SK-N-SH (cell line): ENCODE measurements around the gene TMEM98. TPM values are rescaled to one million over a fixed set of nuclear protein-coding genes. Genes with fewer than 3 reads are reported as not detected.

Experiments used
- CTCF ChIA-PET: fragments of 300-600, 350-600 bp; formaldehyde crosslinking; extraction: SDS; loops from one replicate; lab custom pipeline; 2021; lab: Yijun Ruan, JAX
- POLR2A ChIA-PET: fragments of 350-600 bp; sonication (Branson Sonifier 250); formaldehyde crosslinking; extraction: SDS; loops from one replicate; lab custom pipeline; 2020; ENCODE audit warnings: antibody characterized with exemption, inconsistent platforms; lab: Yijun Ruan, JAX
- DNase-seq: peaks from one replicate; pipeline ENCODE4 v3.0.0; 2012
- H2AFZ ChIP-seq: fragments of 200-600 bp; sonication (generic); 2 replicates; pipeline ENCODE4 v1.8.1; 2016; ENCODE audit warnings: antibody characterized with exemption, mild to moderate bottlenecking, low read depth
- H3F3A ChIP-seq: fragments of 200-600 bp; sonication (generic); replicated peaks from 2 replicates; pipeline ENCODE3; 2016; ENCODE audit warnings: antibody characterized with exemption, mild to moderate bottlenecking; ENCODE audit not compliant: insufficient read depth
- H3K27ac ChIP-seq, 2 experiments: fragments of 200-500 bp in 1 of 2; fragments of 200-600 bp in 1 of 2; sonication (Bioruptor generic) in 1 of 2; sonication (generic), shearing (Covaris generic) in 1 of 2; 2 replicates each; pipeline versions ENCODE4 v1.5.1 to v1.6.1; 2014 to 2016; ENCODE audit warnings: low read depth in 2 of 2, inconsistent platforms in 1 of 2, low read length in 1 of 2, mild to moderate bottlenecking in 1 of 2, mixed read lengths in 1 of 2
- H3K27me3 ChIP-seq: fragments of 200-600 bp; sonication (generic), shearing (Covaris generic); 2 replicates; pipeline ENCODE4 v1.6.1; 2016; ENCODE audit warnings: mixed run types; ENCODE audit not compliant: insufficient read depth
- H3K36me3 ChIP-seq, 2 experiments: fragments of 200-500 bp in 1 of 2; fragments of 200-600 bp in 1 of 2; sonication (Bioruptor generic) in 1 of 2; sonication (generic) in 1 of 2; replicated peaks in 1 of 2; 2 replicates each; pipeline versions ENCODE3 to v1.5.1; 2014 to 2016; ENCODE audit warnings: low read length in 1 of 2, mild to moderate bottlenecking in 1 of 2; ENCODE audit not compliant: insufficient read depth in 2 of 2, control insufficient read depth in 1 of 2
- H3K4me1 ChIP-seq, 2 experiments: fragments of 200-500 bp in 1 of 2; fragments of 200-600 bp in 1 of 2; sonication (Bioruptor generic) in 1 of 2; sonication (generic), shearing (Covaris generic) in 1 of 2; 2 replicates each; pipeline versions ENCODE4 v1.5.1 to v1.6.1; 2014 to 2016; ENCODE audit warnings: low read depth in 1 of 2, low read length in 1 of 2, mixed run types in 1 of 2; ENCODE audit not compliant: insufficient read depth in 2 of 2, control insufficient read depth in 1 of 2
- H3K4me2 ChIP-seq: fragments of 200-600 bp; sonication (generic), shearing (Covaris generic); 2 replicates; pipeline ENCODE4 v1.6.1; 2017; ENCODE audit warnings: mixed run types
- H3K4me3 ChIP-seq, 2 experiments: fragments of 200-500 bp in 1 of 2; fragments of 200-600 bp in 1 of 2; sonication (Bioruptor generic) in 1 of 2; sonication (generic), shearing (Covaris generic) in 1 of 2; 2 replicates each; pipeline versions ENCODE4 v1.5.1 to v1.8.1; 2014 to 2016; ENCODE audit warnings: low read depth in 2 of 2, inconsistent platforms in 1 of 2, low read length in 1 of 2, mild to moderate bottlenecking in 1 of 2, mixed read lengths in 1 of 2, moderate library complexity in 1 of 2
- H3K79me2 ChIP-seq: fragments of 200-600 bp; sonication (generic); 2 replicates; pipeline ENCODE4 v1.8.1; 2017; ENCODE audit warnings: mild to moderate bottlenecking; ENCODE audit not compliant: insufficient read depth
- H3K9ac ChIP-seq: fragments of 200-600 bp; sonication (generic); 2 replicates; pipeline ENCODE4 v1.6.1; 2017; ENCODE audit warnings: mixed run types
- H3K9me2 ChIP-seq: fragments of 200-600 bp; sonication (generic); 2 replicates; pipeline ENCODE4 v1.6.1; 2017; ENCODE audit warnings: mixed run types
- H3K9me3 ChIP-seq: fragments of 200-600 bp; sonication (generic); 2 replicates; pipeline ENCODE4 v1.6.1; 2017; ENCODE audit warnings: mixed run types, mild to moderate bottlenecking, moderate library complexity
- H4K20me1 ChIP-seq: fragments of 200-600 bp; sonication (generic); 2 replicates; pipeline ENCODE4 v1.6.1; 2017; ENCODE audit warnings: mild to moderate bottlenecking, mixed run types; ENCODE audit not compliant: insufficient read depth
- CHD2 ChIP-seq: fragments of 150-350 bp; IDR thresholded peaks from 2 replicates; pipeline ENCODE4 v1.6.1; 2018; ENCODE audit warnings: low read length; ENCODE audit not compliant: partially characterized antibody
- EP300 ChIP-seq, 2 experiments: IDR thresholded peaks; 2 replicates each; pipeline versions ENCODE4 v1.4.0 to v1.6.1; 2012; ENCODE audit warnings: borderline replicate concordance in 1 of 2, low read depth in 1 of 2, low read length in 1 of 2
- FOSL2 ChIP-seq: IDR thresholded peaks from 2 replicates; pipeline ENCODE4 v1.4.0; 2012; ENCODE audit warnings: low read depth, mild to moderate bottlenecking, moderate library complexity, borderline replicate concordance
- FOXJ3 ChIP-seq: sonication (generic); formaldehyde crosslinking; IDR thresholded peaks from 2 replicates; pipeline ENCODE4 v1.5.1; 2020; ENCODE audit warnings: mild to moderate bottlenecking, missing genetic modification reagents
- FOXM1 ChIP-seq: IDR thresholded peaks from 2 replicates; pipeline ENCODE4 v1.4.0; 2012; ENCODE audit warnings: low read depth, mild to moderate bottlenecking
- GABPA ChIP-seq: IDR thresholded peaks from 2 replicates; pipeline ENCODE4 v1.4.0; 2012; ENCODE audit warnings: low read depth, mild to moderate bottlenecking
- JUND ChIP-seq: IDR thresholded peaks from 2 replicates; pipeline ENCODE4 v1.4.0; 2012
- NFIC ChIP-seq: IDR thresholded peaks from 2 replicates; pipeline ENCODE4 v1.4.0; 2012; ENCODE audit warnings: borderline replicate concordance
- NRF1 ChIP-seq: IDR thresholded peaks from 2 replicates; pipeline ENCODE4 v1.6.1; 2012; ENCODE audit warnings: low read depth, mild to moderate bottlenecking, low read length
- POLR2AphosphoS5 ChIP-seq: IDR thresholded peaks from 2 replicates; pipeline ENCODE4 v1.6.1; 2012; ENCODE audit warnings: low read depth, low read length
- RCOR1 ChIP-seq: fragments of 150-350 bp; IDR thresholded peaks from 2 replicates; pipeline ENCODE4 v1.6.1; 2017; ENCODE audit warnings: antibody characterized with exemption, low read length
- SIN3A ChIP-seq: IDR thresholded peaks from 2 replicates; pipeline ENCODE4 v1.6.1; 2012; ENCODE audit warnings: low read depth, mild to moderate bottlenecking, low read length, moderate library complexity, borderline replicate concordance
- SMC3 ChIP-seq: IDR thresholded peaks from 2 replicates; pipeline ENCODE4 v1.6.1; 2012; ENCODE audit warnings: low read depth, low read length, improper control_type of control experiment
- TAF1 ChIP-seq: IDR thresholded peaks from 2 replicates; pipeline ENCODE4 v1.6.1; 2012; ENCODE audit warnings: low read depth, mild to moderate bottlenecking, low read length, moderate library complexity, borderline replicate concordance
- TCF12 ChIP-seq: IDR thresholded peaks from 2 replicates; pipeline ENCODE4 v1.4.0; 2012
- YY1 ChIP-seq: IDR thresholded peaks from 2 replicates; pipeline ENCODE4 v1.4.0; 2012; ENCODE audit warnings: low read depth, mild to moderate bottlenecking
- WGBS: methylation state at CpG from one replicate; pipeline ENCODE4 v1.1.6; 2017; ENCODE audit warnings: low lambda C conversion rate; 5-methylcytosine and 5-hydroxymethylcytosine counted together
- polyA plus RNA-seq, 3 experiments: library from polyadenylated mRNA; depleted of rRNA; stranded (reverse); fragments of >200 nt; gene quantifications; 2 replicates each; pipeline ENCODE4 v1.2.3, GENCODE V29; 2012
- TF ChIP-seq, protein P1 (sequence below): IDR thresholded peaks from 2 replicates; pipeline ENCODE4; 2012
- TF ChIP-seq, protein P2 (sequence below): IDR thresholded peaks from 2 replicates; pipeline ENCODE4 v1.4.0; 2012; ENCODE audit warnings: low read depth, borderline replicate concordance
- TF ChIP-seq, protein P3 (sequence below): IDR thresholded peaks from 2 replicates; pipeline ENCODE4 v1.4.0; 2012; ENCODE audit warnings: low read depth, borderline replicate concordance
- TF ChIP-seq, protein P4 (sequence below): fragments of 150-350 bp; IDR thresholded peaks from 2 replicates; pipeline ENCODE4 v1.6.1; 2016; ENCODE audit warnings: mild to moderate bottlenecking, low read depth, low read length
- TF ChIP-seq, protein P5 (sequence below): fragments of 200-600 bp; sonication (generic); IDR thresholded peaks from 2 replicates; pipeline ENCODE4 v1.6.1; 2017; ENCODE audit warnings: antibody characterized with exemption, mild to moderate bottlenecking, moderate library complexity

TMEM98 gene
- polyA plus RNA-seq, 1 of the 3 experiments (the other 2 are of a cell fraction) = 196 TPM

GRCh38 chr17:32915245-32915644, 12.7 kb upstream of the TMEM98 start:
- Histone ChIP-seq H3K36me3 (no peaks in the 10 kb centered on the region), H2AFZ (no peak overlapping the region), H3K4me3 (no peak overlapping the region), H3K9me3 (no peaks in the 10 kb centered on the region), H3K9me2 (no peaks in the 10 kb centered on the region), H4K20me1 (no peaks in the 10 kb centered on the region), H3K4me1 (no peaks in the 10 kb centered on the region), H3K4me2 (no peak overlapping the region), H3K27me3 (no peaks in the 10 kb centered on the region), H3K9ac (no peak overlapping the region), H3F3A (no peaks in the 10 kb centered on the region), H3K79me2 (no peaks in the 10 kb centered on the region), H3K27ac (no peak overlapping the region)
- TF ChIP-seq SIN3A = no peak
- no peak for TF ChIP-seq POLR2AphosphoS5
- TF ChIP-seq NFIC = no peak
- no peak for TF ChIP-seq NRF1
- TF ChIP-seq SMC3 = no peak
- no peak for TF ChIP-seq JUND
- no peak for TF ChIP-seq FOXM1
- TF ChIP-seq, protein P1, sequence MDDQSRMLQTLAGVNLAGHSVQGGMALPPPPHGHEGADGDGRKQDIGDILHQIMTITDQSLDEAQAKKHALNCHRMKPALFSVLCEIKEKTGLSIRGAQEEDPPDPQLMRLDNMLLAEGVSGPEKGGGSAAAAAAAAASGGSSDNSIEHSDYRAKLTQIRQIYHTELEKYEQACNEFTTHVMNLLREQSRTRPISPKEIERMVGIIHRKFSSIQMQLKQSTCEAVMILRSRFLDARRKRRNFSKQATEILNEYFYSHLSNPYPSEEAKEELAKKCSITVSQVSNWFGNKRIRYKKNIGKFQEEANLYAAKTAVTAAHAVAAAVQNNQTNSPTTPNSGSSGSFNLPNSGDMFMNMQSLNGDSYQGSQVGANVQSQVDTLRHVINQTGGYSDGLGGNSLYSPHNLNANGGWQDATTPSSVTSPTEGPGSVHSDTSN = no peak
- no peak for TF ChIP-seq RCOR1
- TF ChIP-seq, protein P2, sequence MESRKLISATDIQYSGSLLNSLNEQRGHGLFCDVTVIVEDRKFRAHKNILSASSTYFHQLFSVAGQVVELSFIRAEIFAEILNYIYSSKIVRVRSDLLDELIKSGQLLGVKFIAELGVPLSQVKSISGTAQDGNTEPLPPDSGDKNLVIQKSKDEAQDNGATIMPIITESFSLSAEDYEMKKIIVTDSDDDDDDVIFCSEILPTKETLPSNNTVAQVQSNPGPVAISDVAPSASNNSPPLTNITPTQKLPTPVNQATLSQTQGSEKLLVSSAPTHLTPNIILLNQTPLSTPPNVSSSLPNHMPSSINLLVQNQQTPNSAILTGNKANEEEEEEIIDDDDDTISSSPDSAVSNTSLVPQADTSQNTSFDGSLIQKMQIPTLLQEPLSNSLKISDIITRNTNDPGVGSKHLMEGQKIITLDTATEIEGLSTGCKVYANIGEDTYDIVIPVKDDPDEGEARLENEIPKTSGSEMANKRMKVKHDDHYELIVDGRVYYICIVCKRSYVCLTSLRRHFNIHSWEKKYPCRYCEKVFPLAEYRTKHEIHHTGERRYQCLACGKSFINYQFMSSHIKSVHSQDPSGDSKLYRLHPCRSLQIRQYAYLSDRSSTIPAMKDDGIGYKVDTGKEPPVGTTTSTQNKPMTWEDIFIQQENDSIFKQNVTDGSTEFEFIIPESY = no peak
- no peak for TF ChIP-seq CHD2
- TF ChIP-seq YY1 = no peak
- TF ChIP-seq TAF1 = no peak
- TF ChIP-seq FOXJ3 (CRISPR knock-in tag) = no peak
- POLR2A ChIA-PET = no interaction called here
- CTCF ChIA-PET = interaction anchor here (0.6 to 2.0 kb wide), 5 partner anchors 12 to 132 kb away, joined by 3 to 9 read pairs (median 6); partner anchors contain the start of gene MYO1D
- no peak for DNase-seq
- WGBS = 46% methylated on average over 2 of the region's 2 CpGs

DNA sequence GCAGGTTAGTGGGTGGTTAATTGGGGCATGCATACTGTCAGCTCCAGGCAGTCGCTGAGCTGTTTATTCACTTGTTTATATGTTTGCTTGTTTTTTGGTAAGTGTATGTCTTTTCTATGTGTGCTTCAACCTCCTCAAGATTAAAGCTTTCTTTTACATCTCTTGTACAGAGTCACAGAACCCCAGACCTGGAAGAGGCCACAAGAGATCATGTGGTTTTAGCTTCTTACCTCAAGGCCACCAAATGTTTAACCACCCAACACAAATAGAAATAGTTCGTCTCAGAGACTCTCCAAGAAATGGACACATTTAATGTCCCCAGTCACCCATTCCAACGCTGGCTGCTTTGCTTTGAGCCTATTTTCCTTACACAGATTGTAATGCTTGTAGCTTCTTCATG, 11.8 kb upstream of the TMEM98 start:
- Histone ChIP-seq H3K4me1 (no peaks in the 10 kb centered on the region), H3K9ac (no peak overlapping the region), H3F3A (no peaks in the 10 kb centered on the region), H4K20me1 (no peaks in the 10 kb centered on the region), H3K79me2 (no peaks in the 10 kb centered on the region), H3K4me3 (no peak overlapping the region), H3K27ac (no peak overlapping the region), H2AFZ (no peak overlapping the region), H3K36me3 (no peaks in the 10 kb centered on the region), H3K9me2 (no peaks in the 10 kb centered on the region), H3K4me2 (no peak overlapping the region), H3K9me3 (no peaks in the 10 kb centered on the region), H3K27me3 (no peaks in the 10 kb centered on the region)
- no peak for DNase-seq
- 25% methylated on average over 3 of the region's 3 CpGs for WGBS
- CTCF ChIA-PET = interaction anchor here (0.8 to 2.0 kb wide), 6 partner anchors 21 to 472 kb away, joined by 3 to 9 read pairs (median 4); partner anchors contain the start of genes MYO1D and PSMD11
- POLR2A ChIA-PET = no interaction called here
- TF ChIP-seq, protein P3, sequence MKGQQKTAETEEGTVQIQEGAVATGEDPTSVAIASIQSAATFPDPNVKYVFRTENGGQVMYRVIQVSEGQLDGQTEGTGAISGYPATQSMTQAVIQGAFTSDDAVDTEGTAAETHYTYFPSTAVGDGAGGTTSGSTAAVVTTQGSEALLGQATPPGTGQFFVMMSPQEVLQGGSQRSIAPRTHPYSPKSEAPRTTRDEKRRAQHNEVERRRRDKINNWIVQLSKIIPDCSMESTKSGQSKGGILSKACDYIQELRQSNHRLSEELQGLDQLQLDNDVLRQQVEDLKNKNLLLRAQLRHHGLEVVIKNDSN = no peak
- TF ChIP-seq GABPA (no peak), JUND (no peak), NFIC (no peak), TCF12 (no peak), FOSL2 (no peak), EP300 (IDR thresholded peaks at IDR 0.05; ENCODE audit: borderline replicate concordance in 1 of 2, low read depth in 1 of 2, low read length in 1 of 2) (no peak)
- TF ChIP-seq, protein P4, sequence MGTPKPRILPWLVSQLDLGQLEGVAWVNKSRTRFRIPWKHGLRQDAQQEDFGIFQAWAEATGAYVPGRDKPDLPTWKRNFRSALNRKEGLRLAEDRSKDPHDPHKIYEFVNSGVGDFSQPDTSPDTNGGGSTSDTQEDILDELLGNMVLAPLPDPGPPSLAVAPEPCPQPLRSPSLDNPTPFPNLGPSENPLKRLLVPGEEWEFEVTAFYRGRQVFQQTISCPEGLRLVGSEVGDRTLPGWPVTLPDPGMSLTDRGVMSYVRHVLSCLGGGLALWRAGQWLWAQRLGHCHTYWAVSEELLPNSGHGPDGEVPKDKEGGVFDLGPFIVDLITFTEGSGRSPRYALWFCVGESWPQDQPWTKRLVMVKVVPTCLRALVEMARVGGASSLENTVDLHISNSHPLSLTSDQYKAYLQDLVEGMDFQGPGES = no peak
- TF ChIP-seq, protein P5, sequence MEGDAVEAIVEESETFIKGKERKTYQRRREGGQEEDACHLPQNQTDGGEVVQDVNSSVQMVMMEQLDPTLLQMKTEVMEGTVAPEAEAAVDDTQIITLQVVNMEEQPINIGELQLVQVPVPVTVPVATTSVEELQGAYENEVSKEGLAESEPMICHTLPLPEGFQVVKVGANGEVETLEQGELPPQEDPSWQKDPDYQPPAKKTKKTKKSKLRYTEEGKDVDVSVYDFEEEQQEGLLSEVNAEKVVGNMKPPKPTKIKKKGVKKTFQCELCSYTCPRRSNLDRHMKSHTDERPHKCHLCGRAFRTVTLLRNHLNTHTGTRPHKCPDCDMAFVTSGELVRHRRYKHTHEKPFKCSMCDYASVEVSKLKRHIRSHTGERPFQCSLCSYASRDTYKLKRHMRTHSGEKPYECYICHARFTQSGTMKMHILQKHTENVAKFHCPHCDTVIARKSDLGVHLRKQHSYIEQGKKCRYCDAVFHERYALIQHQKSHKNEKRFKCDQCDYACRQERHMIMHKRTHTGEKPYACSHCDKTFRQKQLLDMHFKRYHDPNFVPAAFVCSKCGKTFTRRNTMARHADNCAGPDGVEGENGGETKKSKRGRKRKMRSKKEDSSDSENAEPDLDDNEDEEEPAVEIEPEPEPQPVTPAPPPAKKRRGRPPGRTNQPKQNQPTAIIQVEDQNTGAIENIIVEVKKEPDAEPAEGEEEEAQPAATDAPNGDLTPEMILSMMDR = no peak
